HCT116 (cell line): ENCODE data around the gene XPO4. TPM values are rescaled to one million over a fixed set of nuclear protein-coding genes. Genes with fewer than 3 reads are reported as not detected.

Source experiments
- ATAC-seq: fragments of 200-7000 bp; cut with Tn5 transposase; 2 replicates; pipeline ENCODE4 v1.9.1; 2020; ENCODE audit warnings: mild to moderate bottlenecking, moderate library complexity
- BruUV-seq: library from RNA; stranded (reverse); fragments of 400-500 nt; replicated peaks from 2 replicates; lab custom pipeline; 2021; lab: Mats Ljungman, UMichigan
- CTCF ChIA-PET: fragments of 300-600 bp; sonication (Branson Sonifier 250); formaldehyde crosslinking; loops from one replicate; lab custom pipeline; 2021; ENCODE audit warnings: antibody characterized with exemption; lab: Charles Lee
- POLR2A ChIA-PET: fragments of 300-600, 350-600 bp; sonication (Branson Sonifier 250); formaldehyde crosslinking; loops from one replicate; lab custom pipeline; 2021; ENCODE audit warnings: antibody characterized with exemption; lab: Charles Lee
- RAD21 ChIA-PET, 2 experiments: fragments of 300-600 bp; sonication (Branson Sonifier 250); formaldehyde crosslinking; loops; one replicate each; lab custom pipeline; 2023; ENCODE audit warnings: low total read pairs in 2 of 2; ENCODE audit not compliant: uncharacterized antibody in 2 of 2, unreplicated experiment in 2 of 2, low non-redundant PET in 1 of 2; lab: Charles Lee
- DNase-seq: peaks from one replicate; pipeline ENCODE4 v3.0.0-alpha.2; 2010; ENCODE audit warnings: low read depth, low spot score
- H2AFZ ChIP-seq: fragments of 200-600 bp; shearing (Covaris generic), sonication (generic); 2 replicates; pipeline ENCODE4 v1.6.1; 2017; ENCODE audit warnings: low read depth, mixed run types, mixed read lengths, antibody characterized with exemption, low read length; ENCODE audit not compliant: poor library complexity, severe bottlenecking
- H3K27ac ChIP-seq: 2 replicates; pipeline ENCODE4 v1.5.1; 2012; ENCODE audit warnings: low read depth, low read length
- H3K27me3 ChIP-seq: fragments of 200-600 bp; sonication (generic); 2 replicates; pipeline ENCODE4 v1.6.1; 2016; ENCODE audit warnings: mixed run types, low read length, mixed read lengths; ENCODE audit not compliant: insufficient read depth
- H3K36me3 ChIP-seq, 2 experiments: fragments of 200-500 bp in 1 of 2; fragments of 200-600 bp in 1 of 2; sonication (Bioruptor generic) in 1 of 2; sonication (generic) in 1 of 2; 2 replicates each; pipeline versions ENCODE4 v1.5.1 to v1.6.1; 2014 to 2016; ENCODE audit warnings: low read length in 2 of 2, inconsistent platforms in 1 of 2, mixed read lengths in 1 of 2, mixed run types in 1 of 2; ENCODE audit not compliant: insufficient read depth in 2 of 2, control insufficient read depth in 1 of 2
- H3K4me1 ChIP-seq, 2 experiments: fragments of 200-600 bp in 1 of 2; sonication (generic) in 1 of 2; 2 replicates each; pipeline versions ENCODE4 v1.5.1 to v1.6.1; 2012 to 2017; ENCODE audit warnings: low read length in 2 of 2, inconsistent platforms in 1 of 2, mild to moderate bottlenecking in 1 of 2, mixed read lengths in 1 of 2, mixed run types in 1 of 2, moderate library complexity in 1 of 2; ENCODE audit not compliant: insufficient read depth in 2 of 2, control insufficient read depth in 1 of 2
- H3K4me2 ChIP-seq: fragments of 200-600 bp; sonication (generic); 2 replicates; pipeline ENCODE4 v1.6.1; 2017; ENCODE audit warnings: mixed run types, low read length, mixed read lengths
- H3K4me3 ChIP-seq, 2 experiments: fragments of 200-600 bp in 1 of 2; sonication (generic) in 1 of 2; replicated peaks in 1 of 2; 2 replicates each; pipeline ENCODE4 v1.5.1; 2011 to 2016; ENCODE audit warnings: low read length in 2 of 2, control low read depth in 1 of 2, low read depth in 1 of 2, mild to moderate bottlenecking in 1 of 2, mixed read lengths in 1 of 2, mixed run types in 1 of 2
- H3K79me2 ChIP-seq: fragments of 200-600 bp; sonication (generic); 2 replicates; pipeline ENCODE4 v1.6.1; 2017; ENCODE audit warnings: mild to moderate bottlenecking, mixed run types, low read length, moderate library complexity, mixed read lengths; ENCODE audit not compliant: insufficient read depth
- H3K9ac ChIP-seq: fragments of 200-600 bp; sonication (generic); 2 replicates; pipeline ENCODE4 v1.6.1; 2016; ENCODE audit warnings: low read length, mixed read lengths
- H3K9me2 ChIP-seq: fragments of 200-600 bp; sonication (generic), shearing (Covaris generic); 2 replicates; pipeline ENCODE4 v1.6.1; 2017; ENCODE audit warnings: mixed run types, mild to moderate bottlenecking, moderate library complexity; ENCODE audit not compliant: insufficient read depth
- H3K9me3 ChIP-seq, 2 experiments: fragments of 200-500 bp in 1 of 2; fragments of 200-600 bp in 1 of 2; sonication (Bioruptor generic) in 1 of 2; sonication (generic) in 1 of 2; 2 replicates each; pipeline ENCODE4 v1.6.1; 2014 to 2017; ENCODE audit warnings: low read length in 2 of 2, mixed read lengths in 2 of 2, inconsistent platforms in 1 of 2, low read depth in 1 of 2, mild to moderate bottlenecking in 1 of 2, mixed run types in 1 of 2, moderate library complexity in 1 of 2; ENCODE audit not compliant: control insufficient read depth in 1 of 2, insufficient read depth in 1 of 2
- H4K20me1 ChIP-seq: fragments of 200-600 bp; sonication (generic), shearing (Covaris generic); 2 replicates; pipeline ENCODE4 v1.6.1; 2017; ENCODE audit warnings: mixed run types, mild to moderate bottlenecking, moderate library complexity; ENCODE audit not compliant: insufficient read depth
- CTCF ChIP-seq, 3 experiments: fragments of 200-600 bp in 1 of 3; sonication (generic) in 1 of 3; IDR thresholded peaks in 2 of 3; conservative IDR thresholded peaks in 1 of 3; 2 replicates each; pipeline ENCODE4 v1.5.1; 2012 to 2017; ENCODE audit warnings: low read depth in 2 of 3, low read length in 2 of 3, antibody characterized with exemption in 1 of 3, borderline replicate concordance in 1 of 3, control low read depth in 1 of 3, mild to moderate bottlenecking in 1 of 3, mixed read lengths in 1 of 3, mixed run types in 1 of 3, moderate library complexity in 1 of 3; ENCODE audit not compliant: insufficient read depth in 1 of 3
- ELF1 ChIP-seq: IDR thresholded peaks from 2 replicates; pipeline ENCODE4 v1.6.1; 2012; ENCODE audit warnings: low read depth, borderline replicate concordance
- EZH2 ChIP-seq: fragments of 200-600 bp; sonication (generic); IDR thresholded peaks from 2 replicates; pipeline ENCODE4 v1.6.1; 2017; ENCODE audit warnings: antibody characterized with exemption, mixed run types
- EZH2phosphoT487 ChIP-seq: fragments of 200-600 bp; IDR thresholded peaks from 2 replicates; pipeline ENCODE4 v1.6.1; 2018; ENCODE audit warnings: antibody characterized with exemption, borderline replicate concordance
- FOSL1 ChIP-seq: IDR thresholded peaks from 2 replicates; pipeline ENCODE4 v1.6.1; 2012; ENCODE audit warnings: low read depth
- POLR2AphosphoS5 ChIP-seq: IDR thresholded peaks from 2 replicates; pipeline ENCODE4 v1.6.1; 2011; ENCODE audit warnings: mild to moderate bottlenecking, low read depth, low read length, moderate library complexity
- SIN3A ChIP-seq: IDR thresholded peaks from 2 replicates; pipeline ENCODE4 v1.6.1; 2012; ENCODE audit warnings: low read depth
- SRF ChIP-seq: IDR thresholded peaks from 2 replicates; pipeline ENCODE4 v1.6.1; 2012; ENCODE audit warnings: low read depth
- TCF7L2 ChIP-seq: IDR thresholded peaks from 2 replicates; pipeline ENCODE4 v1.7.0; 2011; ENCODE audit warnings: borderline replicate concordance, inconsistent platforms; ENCODE audit not compliant: insufficient read depth, insufficient read length; ENCODE audit errors: extremely low read depth
- ZBTB33 ChIP-seq: IDR thresholded peaks from 2 replicates; pipeline ENCODE4 v1.6.1; 2011; ENCODE audit warnings: mild to moderate bottlenecking, low read length, moderate library complexity; ENCODE audit not compliant: insufficient replicate concordance; ENCODE audit errors: extremely low read depth
- ZNF274 ChIP-seq: fragments of 200-500 bp; sonication (Bioruptor generic); IDR thresholded peaks from 2 replicates; pipeline ENCODE4 v1.6.1; 2014; ENCODE audit warnings: mild to moderate bottlenecking, low read depth, low read length, inconsistent platforms
- intact Hi-C: fragments of 100-400 bp; cut with micrococcal nuclease; formaldehyde crosslinking; loops from 2 replicates; pipeline ENCODE4 v1.10.0; 2022
- total RNA-seq: library from RNA; stranded (reverse); gene quantifications from one replicate; pipeline ENCODE4 v1.2.1, GENCODE V29; 2021; ENCODE audit not compliant: unreplicated experiment

Gene XPO4
- total RNA-seq, 1 experiment from 2014 or later: 29.7 TPM

DNA sequence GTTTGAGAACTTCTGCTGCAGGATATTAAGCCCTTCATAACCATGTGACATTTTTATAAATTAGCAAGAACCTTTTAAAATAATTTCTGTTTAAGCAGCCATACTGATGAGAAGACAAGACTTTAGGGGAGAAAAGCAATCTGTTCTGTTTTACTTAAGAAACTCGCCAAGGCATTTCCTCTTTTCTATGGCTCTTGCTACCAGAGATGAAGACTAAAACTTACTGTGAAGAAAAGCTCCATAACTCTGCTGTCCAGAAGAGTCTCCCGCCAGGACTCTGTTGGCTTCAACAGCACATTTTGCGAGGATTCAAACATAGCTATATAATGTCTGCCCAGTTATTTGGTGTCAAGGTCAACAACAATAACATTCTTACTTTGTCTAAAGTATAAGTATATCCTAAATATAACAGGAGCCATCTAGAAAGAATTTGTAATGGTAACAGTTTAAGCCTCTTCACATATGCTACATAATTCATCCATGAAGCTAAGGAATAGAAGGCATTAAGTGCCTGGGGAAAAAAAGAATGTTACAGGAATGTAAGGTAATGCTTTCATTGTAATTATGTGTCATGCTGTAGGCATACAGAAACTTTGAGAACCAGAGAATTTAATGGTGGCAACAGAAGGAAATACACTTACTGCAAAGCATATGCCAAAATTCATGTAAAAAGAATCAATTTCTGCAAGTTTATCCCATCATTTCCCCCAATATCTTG, 75.5 kb downstream of the XPO4 start:
- Histone ChIP-seq H2AFZ (no peak overlapping the region), H3K27me3 (no peaks in the 10 kb centered on the region), H3K4me3 (no peak overlapping the region), H3K27ac (no peak overlapping the region), H3K79me2 (peaks cover 36% of the 10 kb centered on the region), H3K9ac (no peak overlapping the region), H3K36me3 (no peaks in the 10 kb centered on the region; a peak in 1 of 4 replicates), H4K20me1 (peaks cover 7% of the 10 kb centered on the region; the same call in 1 of the 2 replicates), H3K9me3 (no peaks in the 10 kb centered on the region), H3K4me2 (no peak overlapping the region), H3K9me2 (no peaks in the 10 kb centered on the region), H3K4me1 (peaks cover 0 to 6% of the 10 kb centered on the region in 2 experiments; a peak in 1 of 4 replicates)
- CTCF ChIA-PET: interaction anchor here (3.4 to 5.5 kb wide), 2 partner anchors 10 to 334 kb away, joined by 28 to 34 read pairs; no protein-coding TSS in a partner anchor
- no peak for TF ChIP-seq EZH2
- no peak for TF ChIP-seq SIN3A
- no peak for TF ChIP-seq ELF1
- no peak for TF ChIP-seq ZNF274
- no peak for TF ChIP-seq TCF7L2
- DNase-seq (no peak), ATAC-seq (no peak)
- BruUV-seq: no TSS peak
- RAD21 ChIA-PET: no interaction called here
- POLR2A ChIA-PET: no interaction called here
- intact Hi-C loops: loop anchor here (5.0 kb wide), 1 partner anchor 645 kb away; no protein-coding TSS in a partner anchor

DNA sequence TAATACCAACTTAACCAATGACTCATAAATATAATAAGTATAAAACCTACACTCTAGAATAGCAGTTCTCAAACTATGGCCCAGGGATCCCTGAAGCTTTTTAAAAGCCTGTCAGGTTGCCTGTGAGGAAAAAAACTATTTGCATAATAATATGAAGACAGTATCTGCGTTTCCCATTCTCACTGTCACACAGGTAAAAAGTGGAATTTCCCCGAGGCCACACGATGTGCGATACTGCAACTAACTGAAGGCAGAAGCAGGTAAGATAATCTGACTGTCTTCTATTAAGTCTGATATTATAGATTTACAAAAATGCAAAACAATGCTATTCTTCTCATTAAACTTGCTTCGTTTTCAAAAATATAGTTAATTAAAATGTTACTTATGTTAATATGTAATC, 76.2 kb downstream of the XPO4 start:
- Histone ChIP-seq H3K27me3 (no peaks in the 10 kb centered on the region), H3K9me3 (no peaks in the 10 kb centered on the region), H2AFZ (no peak overlapping the region), H3K9me2 (no peaks in the 10 kb centered on the region), H3K4me3 (no peak overlapping the region), H3K79me2 (peaks cover 35% of the 10 kb centered on the region), H3K4me2 (no peak overlapping the region), H3K4me1 (peaks cover 0 to 6% of the 10 kb centered on the region in 2 experiments; a peak in 1 of 4 replicates), H3K36me3 (peaks cover 0 to 4% of the 10 kb centered on the region in 2 experiments; a peak in 1 of 4 replicates), H4K20me1 (peaks cover 5% of the 10 kb centered on the region; the same call in 1 of the 2 replicates), H3K27ac (no peak overlapping the region), H3K9ac (no peak overlapping the region)
- RAD21 ChIA-PET: no interaction called here
- POLR2A ChIA-PET: no interaction called here
- no TSS peak for BruUV-seq
- DNase-seq (no peak), ATAC-seq (no peak)
- intact Hi-C loops: loop anchor here (5.0 kb wide), 1 partner anchor 644 kb away; no protein-coding TSS in a partner anchor
- CTCF ChIA-PET: interaction anchor here (3.4 to 5.5 kb wide), 2 partner anchors 10 to 334 kb away, joined by 28 to 34 read pairs; no protein-coding TSS in a partner anchor
- TF ChIP-seq ZBTB33: no peak
- TF ChIP-seq TCF7L2: no peak
- TF ChIP-seq FOSL1: no peak
- TF ChIP-seq CTCF (IDR thresholded peaks at IDR 0.05 in 2 of 3, conservative IDR thresholded peaks at IDR 0.05 in 1 of 3; ENCODE audit: borderline replicate concordance in 1 of 3, insufficient read depth in 1 of 3, low read depth in 2 of 3, low read length in 2 of 3): no peak
- TF ChIP-seq SRF: no peak
- TF ChIP-seq EZH2phosphoT487: no peak
- no peak for TF ChIP-seq ZNF274
- no peak for TF ChIP-seq POLR2AphosphoS5
